GM12878 (cell line): ENCODE measurements around the gene RCAN2. TPM values are rescaled to one million over a fixed set of nuclear protein-coding genes. Genes with fewer than 3 reads are reported as not detected.

ENCODE experiments used
- ATAC-seq: fragments of 200-7000 bp; cut with Tn5 transposase; 3 replicates; pipeline ENCODE4 v1.9.1; 2020; ENCODE audit warnings: mild to moderate bottlenecking, moderate library complexity
- BruUV-seq: library from RNA; stranded (reverse); fragments of 400-500 nt; replicated peaks from 2 replicates; lab custom pipeline; 2021; lab: Mats Ljungman, UMichigan
- CTCF ChIA-PET: fragments of 300-600 bp; sonication (Branson Sonifier 250); formaldehyde crosslinking; extraction: SDS; loops from one replicate; lab custom pipeline; 2021; ENCODE audit warnings: inconsistent platforms; lab: Yijun Ruan, JAX
- POLR2A ChIA-PET: fragments of 350-600 bp; formaldehyde crosslinking; extraction: SDS; loops from one replicate; lab custom pipeline; 2021; ENCODE audit warnings: inconsistent platforms; lab: Charles Lee
- RAD21 ChIA-PET: fragments of 300-600 bp; sonication (Branson Sonifier 250); formaldehyde crosslinking; loops from one replicate; lab custom pipeline; 2023; ENCODE audit warnings: antibody characterized with exemption; ENCODE audit not compliant: unreplicated experiment; lab: Charles Lee
- SMC1A ChIA-PET: fragments of 300-600 bp; sonication (Branson Sonifier 250); formaldehyde crosslinking; loops from one replicate; lab custom pipeline; 2023; ENCODE audit not compliant: unreplicated experiment, uncharacterized antibody; lab: Charles Lee
- DNase-seq: peaks from one replicate; pipeline ENCODE4 v3.0.0-alpha.2; 2011; ENCODE audit warnings: low read depth, low spot score
- FAIRE-seq: peaks from 3 replicates; lab custom pipeline; 2011; peaks lifted over from hg19 to GRCh38; lab: Jason Lieb, UNC
- H2AFZ ChIP-seq: 2 replicates; pipeline ENCODE4 v1.6.0; 2011; ENCODE audit warnings: low read depth, low read length, control low read depth; ENCODE audit not compliant: control insufficient read depth
- H3K27ac ChIP-seq: 2 replicates; pipeline ENCODE4 v1.5.1; 2011; ENCODE audit warnings: control low read depth; ENCODE audit not compliant: control insufficient read depth, insufficient read depth
- H3K27me3 ChIP-seq, 2 experiments: replicated peaks in 1 of 2; 2 replicates each; pipeline versions ENCODE4 v1.6.0 to v1.6.1; 2011; ENCODE audit warnings: low read length in 1 of 2; ENCODE audit not compliant: control insufficient read depth in 2 of 2, insufficient read depth in 2 of 2
- H3K36me3 ChIP-seq, 2 experiments: 2 replicates each; pipeline ENCODE4 v1.5.1; 2011; ENCODE audit warnings: low read length in 1 of 2; ENCODE audit not compliant: control insufficient read depth in 2 of 2, insufficient read depth in 2 of 2
- H3K4me1 ChIP-seq: 2 replicates; pipeline ENCODE4 v1.6.1; 2011; ENCODE audit warnings: mild to moderate bottlenecking, low read length, moderate library complexity, mixed read lengths; ENCODE audit not compliant: control insufficient read depth, insufficient read depth
- H3K4me2 ChIP-seq: 2 replicates; pipeline ENCODE4 v1.6.0; 2011; ENCODE audit warnings: control low read depth; ENCODE audit not compliant: control insufficient read depth, insufficient read depth
- H3K4me3 ChIP-seq: fragments of 200-600 bp; sonication (generic); 2 replicates; pipeline ENCODE4 v1.5.1; 2016
- H3K79me2 ChIP-seq: 2 replicates; pipeline ENCODE4 v1.6.0; 2011; ENCODE audit warnings: low read length; ENCODE audit not compliant: control insufficient read depth, insufficient read depth
- H3K9ac ChIP-seq: 2 replicates; pipeline ENCODE4 v1.8.0; 2011; ENCODE audit warnings: low read length, control low read depth, mixed read lengths; ENCODE audit not compliant: control insufficient read depth, insufficient read depth
- H3K9me3 ChIP-seq: replicated peaks from 3 replicates; pipeline ENCODE4 v1.5.1; 2011; ENCODE audit warnings: mild to moderate bottlenecking, low read length; ENCODE audit not compliant: control insufficient read depth, insufficient read depth
- H4K20me1 ChIP-seq: 2 replicates; pipeline ENCODE4 v1.6.0; 2011; ENCODE audit not compliant: control insufficient read depth, insufficient read depth
- CEBPB ChIP-seq, 2 experiments: fragments of 150-350 bp in 1 of 2; IDR thresholded peaks; 2 replicates each; pipeline ENCODE4 v1.6.1; 2012 to 2014; ENCODE audit warnings: low read depth in 2 of 2, low read length in 2 of 2, borderline replicate concordance in 1 of 2, inconsistent platforms in 1 of 2
- CREM ChIP-seq: IDR thresholded peaks from 2 replicates; pipeline ENCODE4 v1.6.1; 2014; ENCODE audit warnings: antibody characterized with exemption, low read depth
- NFYA ChIP-seq: IDR thresholded peaks from 2 replicates; pipeline ENCODE4 v1.6.1; 2011; ENCODE audit warnings: low read depth, mild to moderate bottlenecking, low read length, improper control_type of control experiment, borderline replicate concordance
- SPI1 ChIP-seq: IDR thresholded peaks from 2 replicates; pipeline ENCODE4 v1.6.1; 2011; ENCODE audit warnings: low read depth, mild to moderate bottlenecking, low read length, moderate library complexity, borderline replicate concordance; ENCODE audit not compliant: insufficient read depth
- TBL1XR1 ChIP-seq: IDR thresholded peaks from 2 replicates; pipeline ENCODE4 v1.6.1; 2012; ENCODE audit warnings: low read depth, low read length, improper control_type of control experiment
- ZNF217 ChIP-seq: fragments of 450-650 bp; IDR thresholded peaks from 2 replicates; pipeline ENCODE4 v1.6.1; 2017; ENCODE audit warnings: antibody characterized with exemption, mild to moderate bottlenecking
- ZNF384 ChIP-seq: IDR thresholded peaks from 2 replicates; pipeline ENCODE4 v1.6.1; 2012; ENCODE audit warnings: low read depth, mild to moderate bottlenecking, low read length, improper control_type of control experiment, borderline replicate concordance
- WGBS: methylation state at CpG from one replicate; pipeline ENCODE4 v1.1.6; 2016; ENCODE audit warnings: low lambda C conversion rate; ENCODE audit not compliant: insufficient replicate concordance, insufficient coverage; ENCODE audit errors: missing lambda C conversion rate; 5-methylcytosine and 5-hydroxymethylcytosine counted together
- in situ Hi-C: fragments of 300-500 bp; cut with MboI; formaldehyde crosslinking; loops from 9 replicates; pipeline ENCODE4 v1.14.3; 2018; ENCODE audit warnings: mixed read lengths
- intact Hi-C: fragments of 100-400 bp; cut with micrococcal nuclease; formaldehyde crosslinking; loops from one replicate; pipeline ENCODE4 v1.14.2; 2022; ENCODE audit not compliant: unreplicated experiment
- polyA plus RNA-seq, 11 experiments: library from polyadenylated mRNA; depleted of rRNA in 4 of 11; unstranded in 6 of 11; stranded (reverse) in 5 of 11; fragments of >200 nt; fragmentation: Nextera tagmentation in 4 of 11; fragmentation: Illumina TruSeq in 1 of 11; extraction: Ambion mirVana in 4 of 11; extraction: Trizol in 1 of 11; gene quantifications; 1 replicate in 1 of 11; 2 replicates in 10 of 11; pipeline versions ENCODE4 v1.2.1 to v1.2.3, GENCODE V29; 2011 to 2016; ENCODE audit warnings: inconsistent platforms in 2 of 11, missing spikeins in 2 of 11, low read depth in 1 of 11
- total RNA-seq, 4 experiments: library from RNA; depleted of rRNA in 3 of 4; stranded (reverse); fragments of >200 nt in 3 of 4; fragmentation: Illumina TruSeq in 1 of 4; extraction: Trizol in 1 of 4; gene quantifications; 2 replicates each; pipeline versions ENCODE4 v1.2.1 to v1.2.3, GENCODE V29; 2013 to 2021
- TF ChIP-seq, protein P1 (sequence below): IDR thresholded peaks from 2 replicates; pipeline ENCODE4 v1.6.1; 2012; ENCODE audit warnings: low read depth, low read length, improper control_type of control experiment
- TF ChIP-seq, protein P2 (sequence below): fragments of 450-650 bp; IDR thresholded peaks from 2 replicates; pipeline ENCODE4 v1.6.1; 2017; ENCODE audit warnings: mild to moderate bottlenecking, low read depth, inconsistent platforms; ENCODE audit not compliant: poor library complexity, severe bottlenecking

Gene RCAN2
- total and polyA plus RNA-seq, 10 of the 15 experiments (the other 5 are each of a cell fraction or from before 2014, with no cell fraction given) = 0.06 TPM; not detected in 9

DNA sequence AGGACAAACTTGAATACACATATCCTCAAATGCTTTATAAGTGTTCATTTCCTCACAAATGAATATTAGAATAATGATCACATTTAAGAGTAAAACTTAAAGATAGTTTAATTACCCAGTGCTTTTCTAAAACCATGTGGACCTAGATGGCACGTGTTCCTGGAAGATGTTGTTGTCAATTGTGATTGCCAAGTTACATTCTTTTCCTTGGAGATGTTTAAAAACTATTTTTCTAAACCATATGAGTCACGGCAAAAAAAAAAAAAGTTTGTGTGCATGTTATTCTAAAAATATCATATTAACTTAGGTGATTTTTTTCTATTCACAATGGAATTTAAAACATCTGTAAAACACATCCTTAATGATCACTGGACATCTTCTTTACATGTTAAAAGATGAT lies 51.1 kb downstream of the RCAN2 start:
- Histone ChIP-seq H3K4me1 (no peaks in the 10 kb centered on the region), H3K27me3 (no peaks in the 10 kb centered on the region; a peak in 1 of 4 replicates), H3K9me3 (no peaks in the 10 kb centered on the region; the same call in 2 of the 3 replicates), H3K27ac (no peak overlapping the region), H4K20me1 (no peaks in the 10 kb centered on the region), H3K4me3 (no peak overlapping the region), H2AFZ (no peak overlapping the region), H3K79me2 (no peaks in the 10 kb centered on the region), H3K9ac (no peak overlapping the region), H3K36me3 (no peaks in the 10 kb centered on the region), H3K4me2 (no peak overlapping the region)
- no peak for ATAC-seq
- WGBS = 16% methylated on average over 2 of the region's 2 CpGs
- ChIA-PET SMC1A (interaction anchor here (0.7 kb wide), 1 partner anchor 518 kb away, joined by 3 read pairs; no protein-coding TSS in a partner anchor), POLR2A (no interaction called here), CTCF (no interaction called here), RAD21 (no interaction called here)
- in situ Hi-C loops (no loop called here), intact Hi-C loops (no loop called here)
- TF ChIP-seq ZNF384 (no peak), SPI1 (no peak), CEBPB (IDR thresholded peaks at IDR 0.05; ENCODE audit: borderline replicate concordance in 1 of 2, low read depth in 2 of 2, low read length in 2 of 2) (no peak), CREM (no peak), TBL1XR1 (no peak), NFYA (no peak), ZNF217 (no peak)
- TF ChIP-seq, protein P1, sequence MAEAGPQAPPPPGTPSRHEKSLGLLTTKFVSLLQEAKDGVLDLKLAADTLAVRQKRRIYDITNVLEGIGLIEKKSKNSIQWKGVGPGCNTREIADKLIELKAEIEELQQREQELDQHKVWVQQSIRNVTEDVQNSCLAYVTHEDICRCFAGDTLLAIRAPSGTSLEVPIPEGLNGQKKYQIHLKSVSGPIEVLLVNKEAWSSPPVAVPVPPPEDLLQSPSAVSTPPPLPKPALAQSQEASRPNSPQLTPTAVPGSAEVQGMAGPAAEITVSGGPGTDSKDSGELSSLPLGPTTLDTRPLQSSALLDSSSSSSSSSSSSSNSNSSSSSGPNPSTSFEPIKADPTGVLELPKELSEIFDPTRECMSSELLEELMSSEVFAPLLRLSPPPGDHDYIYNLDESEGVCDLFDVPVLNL = no peak
- TF ChIP-seq, protein P2, sequence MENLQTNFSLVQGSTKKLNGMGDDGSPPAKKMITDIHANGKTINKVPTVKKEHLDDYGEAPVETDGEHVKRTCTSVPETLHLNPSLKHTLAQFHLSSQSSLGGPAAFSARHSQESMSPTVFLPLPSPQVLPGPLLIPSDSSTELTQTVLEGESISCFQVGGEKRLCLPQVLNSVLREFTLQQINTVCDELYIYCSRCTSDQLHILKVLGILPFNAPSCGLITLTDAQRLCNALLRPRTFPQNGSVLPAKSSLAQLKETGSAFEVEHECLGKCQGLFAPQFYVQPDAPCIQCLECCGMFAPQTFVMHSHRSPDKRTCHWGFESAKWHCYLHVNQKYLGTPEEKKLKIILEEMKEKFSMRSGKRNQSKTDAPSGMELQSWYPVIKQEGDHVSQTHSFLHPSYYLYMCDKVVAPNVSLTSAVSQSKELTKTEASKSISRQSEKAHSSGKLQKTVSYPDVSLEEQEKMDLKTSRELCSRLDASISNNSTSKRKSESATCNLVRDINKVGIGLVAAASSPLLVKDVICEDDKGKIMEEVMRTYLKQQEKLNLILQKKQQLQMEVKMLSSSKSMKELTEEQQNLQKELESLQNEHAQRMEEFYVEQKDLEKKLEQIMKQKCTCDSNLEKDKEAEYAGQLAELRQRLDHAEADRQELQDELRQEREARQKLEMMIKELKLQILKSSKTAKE = no peak
- no peak for FAIRE-seq
- DNase-seq = no peak
- no TSS peak for BruUV-seq
